Activated CD8-positive, alpha-beta memory T cell treated with anti-CD3 and anti-CD28 coated beads, Interleukin-2, amount 50 U/mL, for 24 hours (primary cell): ENCODE data around the gene PLA2G2D.

Experiments
- DNase-seq: peaks from one replicate; pipeline ENCODE4 v3.0.0-alpha.2; 2020; ENCODE audit errors: extremely low read depth

Gene PLA2G2D

DNA sequence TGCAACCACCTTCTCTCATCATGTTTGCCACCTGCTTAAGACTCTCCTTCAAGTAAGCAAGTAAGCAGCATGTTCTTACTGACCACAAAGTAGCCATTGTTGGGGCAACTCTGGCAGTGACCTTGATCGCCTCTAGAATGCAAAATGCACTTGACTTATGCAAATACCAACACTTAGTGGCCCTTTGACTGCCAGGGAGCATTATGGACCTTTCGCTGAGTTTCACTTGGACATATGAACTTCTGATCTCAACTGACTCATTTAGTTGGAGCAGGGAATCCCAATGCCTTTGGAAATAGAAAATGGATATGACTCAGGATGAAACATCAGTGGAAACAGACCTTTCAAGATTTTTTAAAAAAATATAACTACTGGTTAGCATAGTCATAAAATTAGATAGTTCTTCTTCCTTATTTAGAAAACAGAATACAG lies 55.5 kb downstream of the PLA2G2D start:
- no peak for DNase-seq
